Activated naive CD8-positive, alpha-beta T cell treated with anti-CD3 and anti-CD28 coated beads for 36 hours (primary cell): Measurements from ENCODE around the gene VWCE. TPM values are rescaled to one million over a fixed set of nuclear protein-coding genes. Genes with fewer than 3 reads are reported as not detected.

Experiments
- DNase-seq: peaks from one replicate; pipeline ENCODE4 v3.0.0; 2021
- H3K27ac Mint-ChIP-seq: one replicate; pipeline ENCODE4 v1.8.0; 2022; ENCODE audit warnings: mild to moderate bottlenecking, moderate library complexity, mixed read lengths
- H3K27me3 Mint-ChIP-seq: one replicate; pipeline ENCODE4 v1.8.0; 2022; ENCODE audit warnings: mild to moderate bottlenecking, mixed read lengths
- H3K36me3 Mint-ChIP-seq: one replicate; pipeline ENCODE4 v1.8.0; 2021; ENCODE audit warnings: mild to moderate bottlenecking, mixed read lengths
- H3K4me1 Mint-ChIP-seq: one replicate; pipeline ENCODE4 v1.8.0; 2021; ENCODE audit warnings: mixed read lengths
- H3K4me3 Mint-ChIP-seq: one replicate; pipeline ENCODE4 v1.8.0; 2022; ENCODE audit warnings: mild to moderate bottlenecking, moderate library complexity, mixed read lengths
- H3K9me3 Mint-ChIP-seq: one replicate; pipeline ENCODE4 v1.8.0; 2022; ENCODE audit warnings: mixed read lengths
- total RNA-seq, 2 experiments: library from RNA; stranded (reverse); gene quantifications; one replicate each; pipeline ENCODE4 v1.2.3, GENCODE V29; 2021

VWCE gene
- total RNA-seq, 2 experiments from 2014 or later = 18.3 to 19.8 TPM

- DNase-seq = no peak
- Mint-ChIP-seq H3K27ac (no peak overlapping the region), H3K4me1 (peaks cover 24% of the 10 kb centered on the region), H3K27me3 (no peaks in the 10 kb centered on the region), H3K4me3 (no peak overlapping the region), H3K36me3 (peaks cover 32% of the 10 kb centered on the region), H3K9me3 (no peaks in the 10 kb centered on the region)
Observed at GRCh38 chr11:61302550-61302949, 7.4 kb upstream of the VWCE start.

DNA sequence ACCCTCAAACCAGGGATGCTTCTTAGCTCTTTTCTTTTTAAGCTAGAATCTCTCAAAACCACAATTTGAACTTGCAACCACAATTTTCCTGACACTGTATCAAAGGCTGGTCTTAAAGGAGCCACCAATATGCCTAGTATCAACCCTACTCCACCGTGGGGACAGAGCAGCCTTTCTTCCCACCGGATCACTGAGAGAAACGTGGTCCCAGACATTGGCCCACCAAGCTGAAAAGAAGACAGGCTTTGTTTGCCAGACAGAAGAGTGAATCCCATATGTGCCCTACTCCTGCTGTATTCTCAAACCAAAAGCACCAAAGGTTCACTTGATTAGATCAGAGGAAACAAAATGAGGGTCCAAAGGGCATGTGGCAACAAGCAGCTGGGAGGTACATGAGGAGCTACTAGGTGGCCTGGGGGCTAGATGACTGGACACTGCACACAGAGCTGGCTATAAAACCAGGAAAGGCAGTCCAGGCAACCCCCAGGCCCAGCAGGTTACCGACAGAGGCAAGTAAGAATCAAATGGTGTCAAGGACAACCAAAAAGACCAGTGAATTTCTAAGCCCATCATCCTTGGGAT is 3.6 kb upstream of the VWCE start:
- Mint-ChIP-seq H3K36me3 (peaks cover 40% of the 10 kb centered on the region), H3K4me1 (peaks cover 33% of the 10 kb centered on the region), H3K27ac (no peak overlapping the region), H3K27me3 (no peaks in the 10 kb centered on the region), H3K4me3 (no peak overlapping the region), H3K9me3 (no peaks in the 10 kb centered on the region)
- DNase-seq = no peak

GRCh38 chr11:61297746-61298145 is 2.6 kb upstream of the VWCE start:
- Mint-ChIP-seq H3K27me3 (no peaks in the 10 kb centered on the region), H3K36me3 (peaks cover 45% of the 10 kb centered on the region), H3K9me3 (no peaks in the 10 kb centered on the region), H3K4me1 (peaks cover 39% of the 10 kb centered on the region), H3K27ac (peak overlapping the region; percentile 53), H3K4me3 (no peak overlapping the region)
- no peak for DNase-seq

DNA sequence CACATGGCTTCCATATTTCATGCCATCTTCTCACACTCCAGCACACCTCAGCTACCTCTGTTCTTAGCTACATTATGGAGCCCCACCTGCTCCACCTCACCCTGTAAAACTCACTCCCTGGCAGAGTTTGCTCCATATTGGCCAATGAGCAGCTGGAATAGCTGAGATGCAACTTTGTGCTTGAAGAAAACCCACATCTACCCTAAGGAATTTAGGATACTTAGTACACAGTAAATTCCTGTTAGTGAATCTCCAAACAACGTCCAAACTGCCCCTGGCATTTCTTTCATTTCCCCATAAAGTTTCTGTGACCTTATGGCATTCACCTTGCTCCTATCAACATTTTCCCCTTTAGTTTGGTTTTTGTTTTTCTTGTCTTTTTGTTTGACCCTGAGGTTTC is 2.2 kb upstream of the VWCE start:
- Mint-ChIP-seq H3K27ac (no peak overlapping the region), H3K4me1 (peaks cover 43% of the 10 kb centered on the region), H3K9me3 (no peaks in the 10 kb centered on the region), H3K36me3 (peaks cover 48% of the 10 kb centered on the region), H3K4me3 (peak overlapping the region; percentile 15), H3K27me3 (no peaks in the 10 kb centered on the region)
- DNase-seq = no peak

- no peak for DNase-seq
- H3K4me3 Mint-ChIP-seq = peak overlapping the region; percentile 61
- no peaks in the 10 kb centered on the region for H3K9me3 Mint-ChIP-seq
- peaks cover 52% of the 10 kb centered on the region for H3K36me3 Mint-ChIP-seq
- no peak overlapping the region for H3K27ac Mint-ChIP-seq
- peaks cover 45% of the 10 kb centered on the region for H3K4me1 Mint-ChIP-seq
- no peaks in the 10 kb centered on the region for H3K27me3 Mint-ChIP-seq
Observed at GRCh38 chr11:61295596-61295926, 445 bp upstream of the VWCE start.

- H3K36me3 Mint-ChIP-seq = peaks cover 49% of the 10 kb centered on the region
- no peaks in the 10 kb centered on the region for H3K9me3 Mint-ChIP-seq
Observed at GRCh38 chr11:61293867-61294716, 1.0 kb downstream of the VWCE start.

DNA sequence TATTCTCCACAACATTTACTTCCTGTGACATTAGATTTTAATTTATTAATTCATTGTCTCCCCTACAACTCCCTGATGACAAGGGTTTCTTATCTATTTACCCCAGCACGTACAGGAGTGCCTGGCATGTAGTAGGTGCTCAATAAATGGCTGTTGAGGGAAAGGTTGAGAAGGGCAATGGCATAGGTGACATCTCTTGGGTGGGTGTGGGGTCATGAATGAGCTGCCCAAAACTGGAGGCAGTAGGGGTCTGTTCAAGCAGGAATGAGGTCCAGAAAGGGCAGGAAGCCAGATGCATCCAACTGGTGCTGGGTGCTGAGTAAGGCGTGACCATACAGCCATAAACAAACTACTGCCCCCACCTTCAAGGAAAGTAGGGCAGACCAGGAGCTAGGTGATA is 2.8 kb downstream of the VWCE start:
- Mint-ChIP-seq H3K27me3 (no peaks in the 10 kb centered on the region), H3K9me3 (no peaks in the 10 kb centered on the region), H3K36me3 (peaks cover 46% of the 10 kb centered on the region), H3K4me3 (peak overlapping the region; percentile 37), H3K4me1 (peaks cover 21% of the 10 kb centered on the region), H3K27ac (no peak overlapping the region)
- DNase-seq = no peak

More at GRCh38 chr11:61293867-61294716, 1.0 kb downstream of the VWCE start:
- Mint-ChIP-seq H3K4me3 (peak overlapping the region; percentile 89), H3K27ac (peak overlapping the region; percentile 96), H3K4me1 (peaks cover 38% of the 10 kb centered on the region), H3K27me3 (no peaks in the 10 kb centered on the region)
- DNase-seq = peak; percentile 84

GRCh38 chr11:61290905-61291690 is 4.0 kb downstream of the VWCE start:
- no peak overlapping the region for H3K27ac Mint-ChIP-seq
- H3K36me3 Mint-ChIP-seq = peaks cover 43% of the 10 kb centered on the region
- peak; percentile 16 for DNase-seq
- no peak overlapping the region for H3K4me3 Mint-ChIP-seq
- peaks cover 16% of the 10 kb centered on the region for H3K4me1 Mint-ChIP-seq
- H3K9me3 Mint-ChIP-seq = no peaks in the 10 kb centered on the region
- H3K27me3 Mint-ChIP-seq = no peaks in the 10 kb centered on the region

- Mint-ChIP-seq H3K27ac (no peak overlapping the region), H3K27me3 (no peaks in the 10 kb centered on the region), H3K4me1 (peaks cover 5% of the 10 kb centered on the region), H3K36me3 (peaks cover 57% of the 10 kb centered on the region), H3K4me3 (no peak overlapping the region), H3K9me3 (no peaks in the 10 kb centered on the region)
- no peak for DNase-seq
Observed at GRCh38 chr11:61287338-61287977, 7.7 kb downstream of the VWCE start.

- H3K27ac Mint-ChIP-seq = no peak overlapping the region
- DNase-seq = no peak
- peaks cover 53% of the 10 kb centered on the region for H3K36me3 Mint-ChIP-seq
- no peaks in the 10 kb centered on the region for H3K9me3 Mint-ChIP-seq
- H3K4me3 Mint-ChIP-seq = no peak overlapping the region
- H3K27me3 Mint-ChIP-seq = no peaks in the 10 kb centered on the region
- H3K4me1 Mint-ChIP-seq = no peaks in the 10 kb centered on the region
Observed at GRCh38 chr11:61283613-61284012, 11.5 kb downstream of the VWCE start.

GRCh38 chr11:61281581-61282250 is 13.4 kb downstream of the VWCE start:
- peaks cover 45% of the 10 kb centered on the region for H3K36me3 Mint-ChIP-seq
- no peaks in the 10 kb centered on the region for H3K9me3 Mint-ChIP-seq
- no peak overlapping the region for H3K4me3 Mint-ChIP-seq
- no peaks in the 10 kb centered on the region for H3K4me1 Mint-ChIP-seq
- peak; percentile 36 for DNase-seq
- H3K27ac Mint-ChIP-seq = no peak overlapping the region
- H3K27me3 Mint-ChIP-seq = no peaks in the 10 kb centered on the region

DNA sequence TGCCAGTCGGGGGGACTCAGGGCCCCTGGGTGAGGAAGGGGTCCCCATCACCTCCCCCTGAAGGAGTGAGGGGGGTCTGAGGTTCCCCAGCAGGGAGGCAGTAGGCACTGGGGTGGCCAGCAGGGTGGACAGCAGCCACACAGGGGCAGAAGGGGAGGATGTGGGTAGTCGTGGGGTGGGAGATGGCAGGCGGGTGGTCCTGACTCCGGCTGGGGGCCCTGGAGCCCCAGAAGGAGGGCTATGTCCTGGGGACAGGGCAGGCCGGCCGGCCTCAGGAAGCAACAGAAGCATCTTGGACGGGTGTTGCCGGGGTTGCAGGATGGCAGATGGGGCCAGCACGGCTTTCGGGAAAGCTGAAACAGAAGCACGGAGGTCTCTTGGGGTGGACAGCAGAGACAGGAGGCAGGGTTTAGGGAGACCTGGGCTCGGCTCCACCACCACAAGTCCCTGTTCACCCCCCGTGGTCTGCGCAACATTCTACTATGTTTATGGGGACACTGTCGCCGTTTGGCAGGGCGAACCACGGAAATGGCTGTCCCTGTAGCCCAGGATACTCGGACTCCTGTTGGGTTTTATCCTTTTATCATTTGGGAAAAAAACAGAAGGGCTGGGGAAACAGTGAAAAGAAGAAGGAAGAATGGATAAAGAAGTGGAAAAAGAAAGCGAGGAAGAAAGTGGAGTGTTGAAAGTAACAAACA is 14.1 kb downstream of the VWCE start:
- Mint-ChIP-seq H3K27ac (no peak overlapping the region), H3K36me3 (peaks cover 42% of the 10 kb centered on the region), H3K9me3 (no peaks in the 10 kb centered on the region), H3K27me3 (no peaks in the 10 kb centered on the region), H3K4me1 (no peaks in the 10 kb centered on the region), H3K4me3 (no peak overlapping the region)
- DNase-seq = no peak

DNA sequence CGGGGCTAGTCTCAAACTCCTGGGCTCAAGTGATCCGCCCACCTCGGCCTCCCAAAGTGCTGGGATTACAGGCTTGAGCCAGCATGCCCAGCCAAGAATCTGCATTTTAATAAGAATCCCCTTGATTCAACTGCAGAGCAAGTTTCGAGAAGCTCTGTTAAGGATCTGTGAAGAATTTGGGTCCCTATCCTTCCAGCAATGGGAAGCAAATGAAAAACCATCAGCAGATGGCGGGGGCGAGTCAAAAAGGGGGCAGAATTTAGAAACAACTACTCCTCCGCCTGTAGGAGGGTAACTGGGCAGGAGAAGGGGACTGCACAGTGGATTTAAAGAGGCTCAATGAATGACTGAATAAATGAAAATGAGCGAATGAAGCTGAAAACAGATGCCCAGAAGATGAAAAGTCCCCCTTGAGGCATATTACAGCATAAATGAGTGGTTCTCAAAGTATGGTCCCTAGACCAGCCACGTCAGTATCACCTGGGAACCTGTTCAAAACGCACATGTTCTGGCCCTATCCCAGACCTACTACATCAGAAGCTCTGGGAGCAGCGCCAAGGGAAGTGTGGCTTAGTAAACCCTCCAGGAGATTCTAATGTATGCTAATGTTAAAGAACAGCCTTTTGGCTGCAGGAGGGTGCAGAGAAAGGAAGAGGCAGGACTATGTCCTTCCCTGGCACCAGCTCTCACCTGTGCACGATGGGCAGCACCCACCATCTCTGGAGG is 15.0 kb downstream of the VWCE start:
- no peak for DNase-seq
- Mint-ChIP-seq H3K27ac (no peak overlapping the region), H3K4me1 (no peaks in the 10 kb centered on the region), H3K4me3 (no peak overlapping the region), H3K36me3 (peaks cover 34% of the 10 kb centered on the region), H3K9me3 (no peaks in the 10 kb centered on the region), H3K27me3 (no peaks in the 10 kb centered on the region)
